ENCODE measurements around the gene IL1RAPL1. TPM values are rescaled to one million over a fixed set of nuclear protein-coding genes. Genes with fewer than 3 reads are reported as not detected.

IL1RAPL1 gene
- total RNA-seq, 1 experiment from 2014 or later = not detected

- Histone ChIP-seq H3K36me3 (ENCODE audit: insufficient read depth, low read length) (no peaks in the 10 kb centered on the region), H3K9me2 (replicated peaks; ENCODE audit: insufficient read depth, low read length) (no peaks in the 10 kb centered on the region), H3K79me2 (ENCODE audit: low read length) (no peaks in the 10 kb centered on the region), H3K9ac (ENCODE audit: low read length) (no peak overlapping the region), H3K4me2 (ENCODE audit: low read depth, low read length, poor library complexity, severe bottlenecking) (no peak overlapping the region), H4K20me1 (ENCODE audit: insufficient read depth, low read depth, low read length) (no peaks in the 10 kb centered on the region), H3K4me3 (ENCODE audit: low read length) (no peak overlapping the region), H3K9me3 (ENCODE audit: low read length) (peaks cover 24% of the 10 kb centered on the region), H3K4me1 (ENCODE audit: low read length) (no peaks in the 10 kb centered on the region), H3K27ac (ENCODE audit: low read length) (no peak overlapping the region), H2AFZ (ENCODE audit: low read length) (no peak overlapping the region), H3K27me3 (ENCODE audit: low read length) (no peaks in the 10 kb centered on the region)
- no peak for DNase-seq
Measured at GRCh38 chrX:28675173-28675572, 87.9 kb downstream of the IL1RAPL1 start.

GRCh38 chrX:28693101-28693500 lies 105.9 kb downstream of the IL1RAPL1 start:
- Histone ChIP-seq H3K27me3 (ENCODE audit: low read length) (no peaks in the 10 kb centered on the region), H3K36me3 (ENCODE audit: insufficient read depth, low read length) (no peaks in the 10 kb centered on the region), H3K79me2 (ENCODE audit: low read length) (no peaks in the 10 kb centered on the region), H3K4me1 (ENCODE audit: low read length) (no peaks in the 10 kb centered on the region), H3K4me2 (ENCODE audit: low read depth, low read length, poor library complexity, severe bottlenecking) (no peak overlapping the region), H3K9ac (ENCODE audit: low read length) (no peak overlapping the region), H3K4me3 (ENCODE audit: low read length) (no peak overlapping the region), H3K9me2 (replicated peaks; ENCODE audit: insufficient read depth, low read length) (no peaks in the 10 kb centered on the region), H3K9me3 (ENCODE audit: low read length) (peaks cover 37% of the 10 kb centered on the region), H2AFZ (ENCODE audit: low read length) (no peak overlapping the region), H3K27ac (ENCODE audit: low read length) (no peak overlapping the region), H4K20me1 (ENCODE audit: insufficient read depth, low read depth, low read length) (no peaks in the 10 kb centered on the region)
- no peak for DNase-seq

GRCh38 chrX:28697732-28698131 lies 110.5 kb downstream of the IL1RAPL1 start:
- H3K4me3 ChIP-seq (ENCODE audit: low read length) = no peak overlapping the region
- no peaks in the 10 kb centered on the region for H3K27me3 ChIP-seq (ENCODE audit: low read length)
- no peaks in the 10 kb centered on the region for H3K4me1 ChIP-seq (ENCODE audit: low read length)

DNA sequence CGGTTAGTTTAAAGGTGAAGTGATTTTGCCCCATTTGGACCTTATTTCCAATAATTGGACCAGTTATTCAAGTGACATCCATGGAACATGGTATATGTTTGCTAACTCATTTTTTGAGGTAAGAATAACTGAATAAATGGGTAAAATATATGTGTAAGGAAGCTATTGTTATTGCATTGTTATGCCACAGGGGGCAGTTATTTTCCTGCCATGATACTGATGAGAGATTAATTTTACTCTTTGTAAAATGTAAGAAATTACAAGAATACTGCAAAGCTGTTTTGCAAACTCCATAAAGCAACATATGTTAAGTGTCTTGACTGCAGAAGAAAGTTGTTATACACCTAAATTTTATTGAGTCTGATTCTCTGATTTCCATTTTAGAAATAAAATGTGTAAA lies 114.0 kb downstream of the IL1RAPL1 start:
- no peaks in the 10 kb centered on the region for H3K4me1 ChIP-seq (ENCODE audit: low read length)
- H3K9ac ChIP-seq (ENCODE audit: low read length) = no peak overlapping the region
- no peak for DNase-seq
- H3K36me3 ChIP-seq (ENCODE audit: insufficient read depth, low read length) = no peaks in the 10 kb centered on the region
- H3K9me3 ChIP-seq (ENCODE audit: low read length) = peaks cover 34% of the 10 kb centered on the region
- no peaks in the 10 kb centered on the region for H3K9me2 ChIP-seq (replicated peaks; ENCODE audit: insufficient read depth, low read length)
- no peaks in the 10 kb centered on the region for H3K79me2 ChIP-seq (ENCODE audit: low read length)
- H3K4me3 ChIP-seq (ENCODE audit: low read length) = no peak overlapping the region
- no peaks in the 10 kb centered on the region for H4K20me1 ChIP-seq (ENCODE audit: insufficient read depth, low read depth, low read length)
- no peaks in the 10 kb centered on the region for H3K27me3 ChIP-seq (ENCODE audit: low read length)
- H2AFZ ChIP-seq (ENCODE audit: low read length) = no peak overlapping the region
- H3K27ac ChIP-seq (ENCODE audit: low read length) = no peak overlapping the region
- H3K4me2 ChIP-seq (ENCODE audit: low read depth, low read length, poor library complexity, severe bottlenecking) = no peak overlapping the region

More at GRCh38 chrX:28697732-28698131, 110.5 kb downstream of the IL1RAPL1 start:
- H2AFZ ChIP-seq (ENCODE audit: low read length) = no peak overlapping the region
- H3K9me3 ChIP-seq (ENCODE audit: low read length) = peaks cover 47% of the 10 kb centered on the region
- no peaks in the 10 kb centered on the region for H3K9me2 ChIP-seq (replicated peaks; ENCODE audit: insufficient read depth, low read length)
- H4K20me1 ChIP-seq (ENCODE audit: insufficient read depth, low read depth, low read length) = no peaks in the 10 kb centered on the region
- H3K36me3 ChIP-seq (ENCODE audit: insufficient read depth, low read length) = no peaks in the 10 kb centered on the region
- no peaks in the 10 kb centered on the region for H3K79me2 ChIP-seq (ENCODE audit: low read length)
- no peak overlapping the region for H3K4me2 ChIP-seq (ENCODE audit: low read depth, low read length, poor library complexity, severe bottlenecking)
- H3K9ac ChIP-seq (ENCODE audit: low read length) = no peak overlapping the region
- DNase-seq = no peak
- no peak overlapping the region for H3K27ac ChIP-seq (ENCODE audit: low read length)

- Histone ChIP-seq H3K36me3 (ENCODE audit: insufficient read depth, low read length) (no peaks in the 10 kb centered on the region), H4K20me1 (ENCODE audit: insufficient read depth, low read depth, low read length) (no peaks in the 10 kb centered on the region), H3K4me1 (ENCODE audit: low read length) (no peaks in the 10 kb centered on the region), H3K9me3 (ENCODE audit: low read length) (peaks cover 24% of the 10 kb centered on the region), H3K27me3 (ENCODE audit: low read length) (no peaks in the 10 kb centered on the region), H3K27ac (ENCODE audit: low read length) (no peak overlapping the region), H3K9me2 (replicated peaks; ENCODE audit: insufficient read depth, low read length) (no peaks in the 10 kb centered on the region), H3K4me3 (ENCODE audit: low read length) (no peak overlapping the region), H3K4me2 (ENCODE audit: low read depth, low read length, poor library complexity, severe bottlenecking) (no peak overlapping the region), H2AFZ (ENCODE audit: low read length) (no peak overlapping the region), H3K9ac (ENCODE audit: low read length) (no peak overlapping the region), H3K79me2 (ENCODE audit: low read length) (no peaks in the 10 kb centered on the region)
- no peak for DNase-seq
Measured at GRCh38 chrX:28706964-28707363, 119.7 kb downstream of the IL1RAPL1 start.

- Histone ChIP-seq H3K9me3 (ENCODE audit: low read length) (peaks cover 16% of the 10 kb centered on the region), H3K4me1 (ENCODE audit: low read length) (no peaks in the 10 kb centered on the region), H2AFZ (ENCODE audit: low read length) (no peak overlapping the region), H3K4me3 (ENCODE audit: low read length) (no peak overlapping the region), H3K79me2 (ENCODE audit: low read length) (no peaks in the 10 kb centered on the region), H3K27me3 (ENCODE audit: low read length) (no peaks in the 10 kb centered on the region), H3K27ac (ENCODE audit: low read length) (no peak overlapping the region), H3K4me2 (ENCODE audit: low read depth, low read length, poor library complexity, severe bottlenecking) (no peak overlapping the region), H4K20me1 (ENCODE audit: insufficient read depth, low read depth, low read length) (no peaks in the 10 kb centered on the region), H3K36me3 (ENCODE audit: insufficient read depth, low read length) (no peaks in the 10 kb centered on the region), H3K9me2 (replicated peaks; ENCODE audit: insufficient read depth, low read length) (no peaks in the 10 kb centered on the region), H3K9ac (ENCODE audit: low read length) (no peak overlapping the region)
- no peak for DNase-seq
Measured at GRCh38 chrX:28709421-28709820, 122.2 kb downstream of the IL1RAPL1 start.

DNA sequence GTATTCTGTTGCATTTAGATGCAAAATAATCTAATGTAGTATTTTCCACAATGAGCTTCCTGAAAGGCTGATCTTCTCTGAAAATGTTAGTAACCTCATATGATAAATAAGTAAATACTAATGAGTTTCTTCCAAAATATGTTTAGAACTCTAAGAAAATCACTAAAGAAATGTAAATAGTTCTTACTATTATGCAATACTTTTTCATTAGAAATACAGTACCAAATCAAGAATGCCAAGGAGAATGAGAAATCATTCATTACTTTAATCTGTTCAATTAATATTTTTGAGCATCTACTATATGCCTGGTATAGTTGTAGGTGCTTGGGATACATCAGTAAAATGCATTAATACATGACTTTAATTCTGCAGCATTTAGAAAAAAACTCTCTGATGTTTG lies 130.6 kb downstream of the IL1RAPL1 start:
- H3K27ac ChIP-seq (ENCODE audit: low read length) = no peak overlapping the region
- no peak for DNase-seq
- no peaks in the 10 kb centered on the region for H4K20me1 ChIP-seq (ENCODE audit: insufficient read depth, low read depth, low read length)
- H3K9me3 ChIP-seq (ENCODE audit: low read length) = peaks cover 7% of the 10 kb centered on the region; the same call in 1 of the 2 replicates
- no peak overlapping the region for H3K4me3 ChIP-seq (ENCODE audit: low read length)
- no peak overlapping the region for H2AFZ ChIP-seq (ENCODE audit: low read length)
- H3K4me1 ChIP-seq (ENCODE audit: low read length) = no peaks in the 10 kb centered on the region
- H3K9ac ChIP-seq (ENCODE audit: low read length) = no peak overlapping the region
- H3K4me2 ChIP-seq (ENCODE audit: low read depth, low read length, poor library complexity, severe bottlenecking) = no peak overlapping the region
- H3K9me2 ChIP-seq (replicated peaks; ENCODE audit: insufficient read depth, low read length) = no peaks in the 10 kb centered on the region
- no peaks in the 10 kb centered on the region for H3K36me3 ChIP-seq (ENCODE audit: insufficient read depth, low read length)
- no peaks in the 10 kb centered on the region for H3K79me2 ChIP-seq (ENCODE audit: low read length)
- H3K27me3 ChIP-seq (ENCODE audit: low read length) = no peaks in the 10 kb centered on the region

DNA sequence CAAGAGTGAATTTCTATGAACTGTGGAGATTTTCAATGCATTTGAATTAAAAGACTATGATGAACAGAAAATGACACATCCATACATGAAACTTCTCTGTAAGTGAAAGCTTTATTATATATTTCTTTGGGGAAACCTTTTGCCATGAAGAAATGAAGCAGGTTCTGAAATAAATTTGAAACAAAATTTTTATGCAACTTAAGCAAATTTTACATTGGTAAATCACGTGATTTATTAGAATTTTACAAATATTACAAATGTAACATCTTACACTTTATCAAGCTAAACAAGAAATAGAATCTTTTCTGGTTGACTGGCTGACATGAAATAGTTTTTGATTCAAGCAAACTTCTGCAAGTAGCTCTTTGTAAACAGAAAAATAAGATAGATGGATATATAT lies 131.2 kb downstream of the IL1RAPL1 start:
- Histone ChIP-seq H3K4me3 (ENCODE audit: low read length) (no peak overlapping the region), H3K27me3 (ENCODE audit: low read length) (no peaks in the 10 kb centered on the region), H3K9me2 (replicated peaks; ENCODE audit: insufficient read depth, low read length) (no peaks in the 10 kb centered on the region), H2AFZ (ENCODE audit: low read length) (no peak overlapping the region), H3K79me2 (ENCODE audit: low read length) (no peaks in the 10 kb centered on the region), H3K4me2 (ENCODE audit: low read depth, low read length, poor library complexity, severe bottlenecking) (no peak overlapping the region), H3K4me1 (ENCODE audit: low read length) (no peaks in the 10 kb centered on the region), H3K36me3 (ENCODE audit: insufficient read depth, low read length) (no peaks in the 10 kb centered on the region), H3K9ac (ENCODE audit: low read length) (no peak overlapping the region), H3K27ac (ENCODE audit: low read length) (no peak overlapping the region), H3K9me3 (ENCODE audit: low read length) (peaks cover 7% of the 10 kb centered on the region; the same call in 1 of the 2 replicates), H4K20me1 (ENCODE audit: insufficient read depth, low read depth, low read length) (no peaks in the 10 kb centered on the region)
- no peak for DNase-seq

GRCh38 chrX:28719620-28720019 lies 132.4 kb downstream of the IL1RAPL1 start:
- Histone ChIP-seq H4K20me1 (ENCODE audit: insufficient read depth, low read depth, low read length) (no peaks in the 10 kb centered on the region), H3K4me2 (ENCODE audit: low read depth, low read length, poor library complexity, severe bottlenecking) (no peak overlapping the region), H3K9me2 (replicated peaks; ENCODE audit: insufficient read depth, low read length) (no peaks in the 10 kb centered on the region), H3K27ac (ENCODE audit: low read length) (no peak overlapping the region), H3K79me2 (ENCODE audit: low read length) (no peaks in the 10 kb centered on the region), H3K4me3 (ENCODE audit: low read length) (no peak overlapping the region), H3K27me3 (ENCODE audit: low read length) (no peaks in the 10 kb centered on the region), H3K36me3 (ENCODE audit: insufficient read depth, low read length) (no peaks in the 10 kb centered on the region), H3K9ac (ENCODE audit: low read length) (no peak overlapping the region), H2AFZ (ENCODE audit: low read length) (no peak overlapping the region), H3K4me1 (ENCODE audit: low read length) (no peaks in the 10 kb centered on the region), H3K9me3 (ENCODE audit: low read length) (peaks cover 7% of the 10 kb centered on the region; the same call in 1 of the 2 replicates)
- DNase-seq = no peak

Data from Karpas-422 (cell line).